ACHN (cell line): ENCODE measurements around the gene OTX2.

Experiments
- DNase-seq: peaks from one replicate; pipeline ENCODE4 v3.0.0-alpha.2; 2015
- in situ Hi-C: cut with HindIII; loops from 2 replicates; pipeline ENCODE4 v1.10.0; 2017; ENCODE audit warnings: low sequenced_read_pairs, low pct_ligation_motif_present, low pct_unique_long_range_greater_than_20kb

Gene OTX2

GRCh38 chr14:56751471-56751870, 58.8 kb downstream of the OTX2 start:
- in situ Hi-C loops: no loop called here
- DNase-seq: no peak
